NCI-H774 (cell line): ENCODE results near the gene CNOT6.
"Not testable (repeated sequence)": the region's sequence is repeated elsewhere in the genome, so short reads cannot be mapped to it uniquely, and the experiment has no call there.

Source experiments
- DNase-seq: peaks from one replicate; lab custom pipeline; 2025; lab: John Stamatoyannopoulos, UW

CNOT6 gene

DNA sequence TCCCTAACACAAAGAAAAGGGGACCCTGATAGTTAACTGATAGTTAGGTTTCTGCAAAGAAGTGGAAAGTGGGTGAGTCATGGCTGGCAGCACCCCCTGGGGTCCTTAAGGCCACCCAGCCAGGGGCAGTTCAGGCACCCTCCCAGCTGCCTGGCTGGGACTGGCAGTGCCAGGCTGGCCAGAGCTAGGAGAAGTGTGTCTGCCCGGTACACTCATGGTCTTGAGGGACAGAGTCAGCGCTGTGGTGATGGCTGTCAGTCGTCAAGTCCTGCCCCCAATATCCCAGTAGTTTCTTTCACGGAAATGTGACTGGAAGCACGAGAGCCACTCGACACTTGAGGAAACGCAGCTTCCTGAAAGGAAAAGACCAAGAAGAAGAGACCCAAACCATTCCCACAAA is 22.3 kb upstream of the CNOT6 start:
- no peak for DNase-seq

DNA sequence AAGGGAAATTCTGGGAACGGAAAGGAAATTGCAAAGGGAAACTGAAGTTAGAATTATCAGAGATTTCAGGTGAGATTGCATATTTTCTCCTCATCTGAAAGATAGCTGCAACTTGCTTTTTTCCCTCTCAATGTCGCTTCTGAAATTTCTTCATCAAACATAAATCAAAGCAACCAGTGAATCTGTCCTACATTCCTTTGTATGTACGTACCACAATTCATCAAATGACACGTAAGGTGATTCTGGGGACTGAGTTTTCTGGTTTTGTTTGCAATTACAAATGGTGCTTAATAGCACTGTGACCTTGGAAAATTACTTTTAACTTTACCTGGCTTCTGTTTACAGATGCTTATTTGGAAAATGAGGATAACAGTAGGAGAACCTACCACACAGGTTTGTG is 21.9 kb upstream of the CNOT6 start:
- DNase-seq = no peak

DNA sequence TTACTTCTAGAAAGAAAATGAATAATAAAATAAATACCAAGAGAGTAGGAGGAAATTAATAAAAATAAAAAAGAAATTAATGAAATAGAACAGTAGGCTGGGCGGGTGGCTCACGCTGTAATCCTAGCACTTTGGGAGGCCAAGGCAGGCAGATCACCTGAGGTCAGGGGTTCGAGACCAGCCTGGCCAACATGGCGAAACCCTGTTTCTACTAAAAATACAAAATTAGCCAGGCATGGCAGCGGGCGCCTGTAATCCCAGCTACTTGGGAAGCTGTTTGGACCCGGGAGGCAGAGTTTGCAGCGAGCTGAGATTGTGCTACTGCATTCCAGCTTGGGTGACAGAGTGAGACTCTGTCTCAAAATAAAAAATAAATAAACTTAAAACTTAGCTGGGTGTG is 20.8 kb upstream of the CNOT6 start:
- DNase-seq = not testable (repeated sequence)

DNA sequence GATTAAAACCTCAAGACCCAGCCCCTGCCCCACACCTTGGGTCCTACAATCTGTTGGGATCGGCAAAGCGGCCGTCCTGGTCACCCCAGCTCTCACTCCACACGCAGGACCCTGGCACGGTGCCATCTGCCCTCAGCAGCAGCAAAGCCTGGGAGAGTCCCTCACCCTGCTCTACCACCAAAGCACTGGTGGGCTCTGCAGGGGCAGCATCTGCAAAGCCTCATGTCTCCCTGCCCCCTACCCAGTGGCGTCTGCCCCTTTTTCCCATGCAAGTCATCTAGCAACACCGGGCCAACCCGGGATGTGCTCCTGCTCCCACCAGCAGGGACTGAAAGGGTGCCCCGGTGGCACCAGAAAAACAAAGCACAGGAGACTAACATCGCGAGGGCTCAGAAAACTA is 19.6 kb upstream of the CNOT6 start:
- DNase-seq = no peak

DNA sequence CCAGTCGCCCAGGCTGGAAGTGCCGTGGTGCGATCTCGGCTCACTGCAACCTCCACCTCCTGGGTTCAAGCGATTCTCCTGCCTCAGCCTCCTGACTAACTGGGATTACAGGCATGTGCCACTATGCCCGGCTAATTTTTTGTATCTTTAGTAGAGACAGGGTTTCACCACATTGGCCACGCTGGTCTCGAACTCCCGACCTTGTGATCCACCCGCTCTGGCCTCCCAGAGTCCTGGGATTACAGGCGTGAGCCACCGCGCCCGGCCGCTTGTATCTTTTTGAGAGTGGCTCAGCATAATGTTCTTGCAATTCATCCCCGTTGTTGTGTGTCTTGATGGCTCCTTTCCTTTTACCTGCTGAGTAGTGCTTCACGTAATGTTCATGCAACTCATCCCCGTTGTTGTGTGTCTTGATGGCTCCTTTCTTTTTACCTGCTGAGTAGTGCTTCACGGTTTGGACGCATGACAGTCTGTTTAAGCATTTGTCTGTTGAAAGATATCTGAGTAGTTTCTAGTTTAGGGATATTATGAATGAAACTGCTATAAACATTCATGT is 18.1 kb upstream of the CNOT6 start:
- DNase-seq = not testable (repeated sequence)

DNA sequence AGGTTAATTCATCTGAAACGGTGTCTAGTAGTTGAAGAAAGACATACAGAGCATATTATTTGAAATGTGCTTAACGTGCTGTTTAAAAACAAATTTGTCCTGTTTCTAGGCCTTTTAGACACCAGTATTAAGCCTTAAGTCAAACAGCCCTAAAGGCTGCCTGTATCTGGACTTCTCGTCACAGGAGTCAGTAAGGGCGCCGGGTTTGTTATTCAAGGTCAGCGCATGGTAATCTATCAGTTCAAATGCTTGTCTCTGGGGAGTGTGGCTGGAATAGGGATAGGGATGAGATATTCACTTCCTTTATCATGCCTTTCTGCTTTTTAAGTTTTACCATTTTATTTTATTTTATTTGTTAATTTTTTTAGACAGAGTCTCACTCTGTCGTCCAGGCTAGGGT is 9.4 kb upstream of the CNOT6 start:
- DNase-seq = no peak

DNA sequence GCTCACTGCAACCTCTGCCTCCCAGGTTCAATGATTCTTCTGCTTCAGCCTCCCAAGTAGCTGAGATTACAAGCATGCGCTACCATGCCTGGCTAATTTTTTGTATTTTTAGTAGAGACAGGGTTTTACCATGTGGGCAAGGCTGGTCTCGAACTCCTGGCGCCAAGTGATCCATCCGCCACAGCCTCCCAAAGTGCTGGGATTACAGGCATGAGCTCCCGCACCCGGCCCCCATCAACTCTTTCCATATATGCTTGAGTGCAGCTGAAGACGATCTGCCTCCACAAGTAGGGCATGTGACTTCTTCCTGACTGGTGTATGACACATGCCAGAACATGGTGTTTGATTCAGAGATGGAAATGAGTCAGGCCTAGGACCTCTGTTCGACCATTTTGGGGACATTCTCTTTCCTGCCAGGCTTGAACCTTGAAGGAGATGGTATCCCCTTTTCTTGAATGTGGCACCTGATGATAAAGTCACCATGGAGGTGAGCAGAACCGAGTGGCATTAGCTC is 7.5 kb upstream of the CNOT6 start:
- DNase-seq = no peak

DNA sequence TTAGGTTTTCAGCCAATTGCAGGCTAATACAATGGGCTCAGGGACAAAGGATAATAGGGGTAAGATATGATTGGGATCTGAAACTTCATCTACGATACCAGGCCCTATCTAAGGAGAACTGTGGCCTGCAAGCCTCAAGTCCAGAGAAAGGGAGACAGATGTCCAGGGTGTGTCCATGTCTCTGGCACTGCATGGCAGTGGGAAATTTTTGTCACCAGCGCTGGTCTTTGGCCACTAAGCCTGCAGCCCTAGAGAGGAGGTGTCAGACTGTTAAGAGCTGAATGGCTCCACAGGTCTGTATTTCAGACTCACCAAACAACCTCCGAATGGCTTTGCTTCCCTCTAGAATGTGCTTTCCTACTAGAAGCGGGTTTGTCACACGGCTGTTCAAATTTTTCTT is 6.6 kb upstream of the CNOT6 start:
- DNase-seq = no peak

DNA sequence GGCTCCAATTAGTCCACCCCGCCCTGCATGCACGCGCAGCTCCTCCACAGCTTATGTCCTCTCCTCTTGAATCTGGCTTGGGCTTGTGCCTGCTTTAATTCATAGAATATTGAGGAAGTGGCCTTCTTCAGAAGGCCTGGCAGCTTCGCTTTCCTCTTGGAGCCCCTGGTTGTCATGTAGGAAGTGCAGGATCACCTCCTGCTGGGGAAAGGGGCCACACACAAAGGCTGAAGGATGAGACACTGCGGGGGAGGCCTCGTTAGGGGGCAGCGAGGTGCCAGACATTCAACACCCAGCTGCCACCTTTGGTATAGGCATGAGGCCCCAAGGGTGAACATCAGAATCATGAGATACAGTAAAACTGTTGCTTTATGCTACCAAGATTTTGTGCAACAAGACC is 2.7 kb upstream of the CNOT6 start:
- no peak for DNase-seq

DNA sequence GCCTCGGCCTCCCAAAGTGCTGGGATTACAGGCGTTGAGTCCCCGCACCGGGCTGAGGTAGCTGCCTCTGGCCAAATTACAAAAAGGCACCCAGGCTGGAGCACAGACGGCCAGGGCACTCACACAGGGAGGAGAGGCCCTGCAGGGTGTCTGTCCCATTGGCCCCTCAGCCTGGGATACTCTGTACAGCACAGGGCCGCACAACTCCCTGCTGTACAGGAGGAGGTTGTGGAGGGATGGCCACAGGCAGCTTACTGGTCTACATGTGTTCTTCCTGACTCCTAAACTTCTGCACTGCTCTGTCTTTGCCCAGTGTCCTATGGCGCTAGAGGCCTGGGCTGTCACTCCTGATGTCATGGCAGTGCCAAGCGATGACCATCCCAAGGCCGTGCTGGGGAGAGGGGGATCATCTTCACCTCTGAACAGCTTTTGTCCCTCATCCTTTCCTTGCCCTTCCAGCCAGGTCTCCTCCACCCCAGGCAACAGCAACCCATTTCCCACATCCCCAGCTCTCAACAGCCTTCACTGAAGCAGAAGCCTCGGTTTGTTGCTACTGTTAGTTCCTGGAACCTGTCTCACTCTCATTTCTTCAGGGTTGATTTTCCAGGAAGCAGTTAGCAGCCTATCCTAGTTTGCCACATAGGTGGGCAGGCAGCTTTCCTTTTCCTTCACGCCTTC is 1.8 kb upstream of the CNOT6 start:
- DNase-seq = no peak

DNA sequence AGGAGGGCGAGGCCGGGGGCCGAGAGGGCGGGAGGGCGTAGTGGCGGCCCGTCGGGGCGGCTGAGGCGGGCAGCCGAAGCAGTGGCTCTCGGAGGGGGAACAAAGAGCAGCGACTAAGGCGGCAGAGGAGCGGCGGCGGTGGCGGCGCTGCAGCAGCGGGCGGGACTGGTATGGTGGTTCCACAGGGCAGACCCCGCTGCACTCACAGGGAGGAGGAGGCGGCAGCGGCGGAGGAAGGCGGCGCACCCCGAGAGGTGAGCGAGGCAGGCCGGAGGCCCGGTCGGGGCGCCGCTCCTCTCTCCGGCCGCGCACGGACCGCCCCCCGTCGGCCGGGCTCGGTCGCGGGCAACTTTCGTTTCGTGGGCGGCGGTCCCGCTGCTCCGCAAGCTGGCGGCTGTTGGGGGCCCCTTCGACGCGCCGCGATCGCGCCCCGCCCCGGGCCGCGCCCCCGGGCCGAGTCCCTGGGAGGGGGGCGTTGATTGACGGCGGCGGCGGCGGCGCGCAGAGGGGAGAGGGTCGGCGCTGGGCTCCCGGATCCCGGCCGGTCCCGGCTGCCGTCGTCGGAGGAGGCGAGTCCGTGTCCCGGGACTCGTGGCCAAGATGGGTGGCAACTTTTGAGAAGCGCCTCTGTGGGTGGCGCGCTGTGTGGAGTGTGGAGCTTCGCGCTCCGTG is 467 bp downstream of the CNOT6 start:
- no peak for DNase-seq

DNA sequence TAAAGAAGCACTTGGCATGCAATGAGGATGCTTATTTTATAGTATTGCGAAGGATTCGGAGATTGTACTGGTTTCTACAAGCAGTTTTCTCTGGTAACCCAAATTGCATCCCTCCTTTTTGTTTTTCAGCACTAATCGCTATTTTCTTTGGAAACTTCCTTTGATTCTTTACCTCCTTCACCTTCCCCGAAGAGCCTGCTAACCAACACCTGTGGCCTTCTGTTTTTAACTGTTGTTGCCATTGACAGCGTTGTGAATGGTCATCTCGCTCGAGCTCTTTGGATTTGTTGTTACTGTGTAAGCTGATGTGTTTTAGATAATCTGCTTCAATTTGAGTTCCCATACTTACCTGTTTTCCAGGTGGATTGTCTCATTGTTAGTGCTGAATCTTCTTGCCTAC is 1.1 kb downstream of the CNOT6 start:
- DNase-seq = no peak

DNA sequence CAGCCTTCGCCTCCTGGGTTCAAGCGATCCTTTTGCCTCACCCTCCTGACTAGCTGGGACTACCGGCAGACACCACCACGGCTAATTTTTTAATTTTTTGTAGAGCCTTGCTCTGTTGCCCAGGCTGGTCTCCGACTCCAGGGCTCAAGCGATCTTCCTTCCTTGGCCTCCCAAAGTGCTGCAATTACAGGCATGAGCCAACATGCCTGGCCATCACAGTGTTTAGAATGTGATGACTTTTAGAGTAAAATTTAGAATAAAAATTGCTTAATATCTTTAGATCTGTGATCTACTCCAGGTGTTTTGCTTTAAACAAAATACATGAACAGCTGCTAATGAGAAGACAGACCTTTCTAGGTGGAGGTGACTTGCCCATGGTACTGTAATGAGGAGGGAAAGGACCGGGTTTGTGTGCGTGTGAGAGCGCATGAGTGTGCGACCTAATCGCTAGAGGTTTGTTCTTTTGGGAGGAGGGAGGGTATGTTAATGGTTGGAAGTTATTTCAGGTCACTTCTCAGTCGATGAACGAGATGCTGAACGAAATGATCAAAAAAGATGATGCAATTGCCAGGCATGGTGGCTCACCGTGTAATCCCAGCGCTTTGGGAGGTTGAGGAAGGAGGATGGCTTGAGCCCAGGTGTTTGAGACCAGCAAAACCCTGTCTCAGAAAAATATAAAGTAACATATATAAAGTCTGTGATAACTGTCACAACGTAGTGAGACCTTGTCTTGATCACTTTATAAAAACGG is 2.0 kb downstream of the CNOT6 start:
- DNase-seq = no peak

DNA sequence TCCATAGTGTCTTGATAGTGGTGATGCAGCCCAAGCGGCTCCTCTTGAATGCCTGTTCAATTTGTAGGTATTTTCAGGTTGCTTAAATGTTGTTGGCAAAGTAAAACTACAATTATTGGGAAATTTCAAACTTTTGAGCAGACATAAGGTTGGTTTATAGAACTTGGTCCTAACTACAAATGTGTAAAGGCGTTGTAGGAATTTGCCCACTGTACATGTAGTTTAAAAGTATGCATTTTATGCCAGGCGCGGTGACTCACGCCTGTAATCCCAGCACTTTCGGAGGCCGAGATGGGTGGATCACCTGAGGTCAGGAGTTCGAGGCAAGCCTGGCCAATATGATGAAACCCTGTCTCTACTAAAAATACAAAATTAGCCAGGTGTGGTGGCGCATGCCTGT is 2.6 kb downstream of the CNOT6 start:
- not testable (repeated sequence) for DNase-seq

DNA sequence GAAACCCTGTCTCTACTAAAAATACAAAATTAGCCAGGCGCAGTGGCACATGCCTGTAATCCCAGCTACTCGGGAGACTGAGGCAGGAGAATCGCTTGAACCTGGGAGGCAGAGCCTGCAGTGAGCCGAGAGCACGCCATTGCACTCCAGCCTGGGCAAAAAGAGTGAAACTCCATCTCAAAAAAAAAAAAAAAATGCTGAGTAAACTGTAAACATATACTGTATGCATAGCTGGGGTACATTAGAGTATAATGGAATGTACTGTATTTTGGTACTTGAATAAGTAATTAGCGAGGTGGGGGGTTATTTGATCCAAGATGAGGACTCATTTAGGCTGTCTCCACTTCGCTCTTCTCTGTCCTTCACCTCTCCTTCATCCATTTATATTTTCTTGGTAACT is 3.7 kb downstream of the CNOT6 start:
- DNase-seq = not testable (repeated sequence)

DNA sequence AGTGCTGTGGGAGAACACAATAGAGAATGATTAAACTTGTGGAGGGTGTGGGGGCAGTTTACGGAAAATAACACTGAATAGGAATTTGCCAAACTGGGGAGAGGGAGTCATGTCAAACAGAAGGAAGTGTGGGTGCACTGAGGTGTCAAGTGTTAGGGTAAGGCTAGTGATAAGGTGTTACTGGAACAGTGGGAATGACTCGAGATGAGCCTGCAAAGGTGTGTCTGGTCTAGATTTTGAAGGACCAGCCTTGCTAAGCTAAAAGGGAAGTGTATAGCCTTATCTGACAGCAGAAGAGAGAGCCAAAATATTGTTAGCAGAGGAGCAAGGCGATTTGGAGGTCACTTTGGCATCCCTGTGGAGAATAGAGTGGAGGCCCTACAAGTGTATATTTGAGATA is 4.2 kb downstream of the CNOT6 start:
- DNase-seq = no peak

DNA sequence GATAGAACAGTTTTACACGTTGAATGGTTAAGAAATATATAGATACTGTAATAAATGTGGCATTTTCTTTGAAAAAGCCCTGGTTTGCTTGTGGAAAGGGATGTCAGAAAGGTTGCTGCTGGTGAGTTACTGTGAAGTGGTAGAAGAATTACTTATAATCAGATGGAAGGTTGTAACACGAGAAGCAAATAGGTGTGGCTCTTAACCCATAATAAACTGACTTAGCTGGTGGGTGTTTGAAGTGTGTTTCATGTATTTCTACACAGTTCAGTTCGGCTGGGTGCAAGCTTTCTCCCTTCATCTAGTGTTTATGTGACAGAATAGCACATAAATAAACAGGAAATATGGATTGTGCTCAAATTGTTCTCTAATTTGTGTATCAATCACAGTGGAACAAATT is 5.5 kb downstream of the CNOT6 start:
- no peak for DNase-seq

DNA sequence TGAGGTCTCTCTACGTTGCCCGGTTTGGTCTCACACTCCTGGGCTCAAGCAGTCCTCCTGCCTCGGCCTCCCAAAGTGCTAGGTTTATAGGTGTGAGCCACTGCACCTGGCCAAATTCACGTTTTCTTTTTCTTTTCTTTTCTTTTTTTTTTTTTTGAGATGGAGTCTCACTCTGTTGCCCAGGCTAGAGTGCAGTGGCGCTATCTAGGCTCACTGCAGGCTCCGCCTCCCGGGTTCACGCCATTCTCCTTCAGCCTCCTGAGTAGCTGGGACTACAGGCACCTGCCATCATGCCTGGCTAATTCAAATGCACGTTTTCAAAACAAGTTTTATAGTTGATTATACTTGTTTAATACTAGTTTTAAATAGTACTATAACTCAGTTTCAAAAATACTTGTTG is 6.1 kb downstream of the CNOT6 start:
- not testable (repeated sequence) for DNase-seq

DNA sequence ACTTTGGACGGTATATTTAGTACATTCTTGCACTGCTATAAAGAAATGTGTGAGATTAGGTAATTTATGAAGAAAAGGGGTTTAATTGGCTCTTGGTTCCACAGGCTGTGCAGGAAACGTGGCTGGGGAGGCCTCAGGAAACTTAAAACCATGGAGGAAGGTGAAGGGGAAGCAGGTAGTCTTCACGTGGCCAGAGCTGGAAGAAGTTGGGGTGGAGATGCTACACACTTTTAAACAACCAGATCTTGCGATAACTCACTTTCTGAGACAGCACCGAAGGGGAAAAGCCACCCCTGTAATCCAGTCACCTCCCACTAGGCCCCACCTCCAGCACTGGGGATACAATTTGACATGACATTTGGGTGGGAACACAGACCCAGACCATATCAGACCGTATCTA is 13.5 kb downstream of the CNOT6 start:
- no peak for DNase-seq

DNA sequence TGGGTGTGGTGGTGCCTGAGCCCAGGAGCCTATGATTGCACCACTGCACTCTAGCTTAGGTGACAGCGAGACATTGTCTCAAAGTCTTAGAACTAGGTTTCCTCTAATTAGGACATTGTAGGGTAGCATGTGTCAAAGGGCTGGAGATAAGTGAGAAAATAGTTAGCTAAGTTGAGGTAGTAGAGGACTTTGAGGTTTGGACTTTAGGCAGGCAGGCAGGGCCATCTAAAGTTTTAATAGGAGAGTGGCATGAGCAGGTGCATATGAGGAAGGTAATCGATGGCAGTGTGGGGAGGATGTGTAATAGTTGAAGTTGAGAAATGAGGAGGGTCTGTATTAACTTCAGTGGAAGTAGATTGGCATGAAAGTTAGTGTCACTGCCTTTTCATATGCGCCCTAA is 21.1 kb downstream of the CNOT6 start:
- DNase-seq = no peak

DNA sequence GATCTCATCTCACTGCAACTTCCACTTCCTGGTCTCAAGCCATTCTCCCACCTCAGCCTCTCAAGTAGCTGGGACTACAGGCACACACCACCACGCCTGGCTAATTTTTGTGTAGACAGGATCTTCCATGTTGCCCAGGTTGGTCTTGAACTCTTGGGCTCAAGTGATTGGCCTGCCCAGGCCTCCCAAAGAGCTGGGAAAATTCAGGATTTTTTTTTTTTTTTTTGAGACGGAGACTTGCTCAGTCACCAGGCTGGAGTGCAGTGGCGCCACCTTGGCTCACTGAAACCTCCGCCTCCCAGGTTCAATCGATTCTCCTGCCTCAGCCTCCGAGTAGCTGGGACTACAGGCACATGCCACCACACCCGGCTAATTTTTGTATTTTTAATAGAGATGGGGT is 21.8 kb downstream of the CNOT6 start:
- not testable (repeated sequence) for DNase-seq

DNA sequence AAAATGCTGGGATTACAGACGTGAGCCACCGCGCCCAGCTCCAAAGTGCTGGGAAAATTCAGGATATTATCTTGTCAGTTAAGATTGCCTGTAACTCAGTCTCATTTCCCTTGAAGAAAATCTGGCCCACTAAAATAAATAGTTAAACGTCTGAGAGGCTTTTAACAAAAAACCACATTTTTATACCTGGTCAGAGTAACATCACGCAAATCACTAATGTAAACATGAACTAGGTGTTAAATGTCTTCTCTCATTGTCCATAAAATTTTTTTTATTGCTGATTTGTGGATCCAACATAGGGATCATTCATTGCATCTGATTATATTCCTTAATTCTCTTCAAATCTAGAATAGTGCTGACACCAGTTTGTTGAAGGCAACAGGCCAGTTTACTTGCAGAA is 22.3 kb downstream of the CNOT6 start:
- DNase-seq = no peak

DNA sequence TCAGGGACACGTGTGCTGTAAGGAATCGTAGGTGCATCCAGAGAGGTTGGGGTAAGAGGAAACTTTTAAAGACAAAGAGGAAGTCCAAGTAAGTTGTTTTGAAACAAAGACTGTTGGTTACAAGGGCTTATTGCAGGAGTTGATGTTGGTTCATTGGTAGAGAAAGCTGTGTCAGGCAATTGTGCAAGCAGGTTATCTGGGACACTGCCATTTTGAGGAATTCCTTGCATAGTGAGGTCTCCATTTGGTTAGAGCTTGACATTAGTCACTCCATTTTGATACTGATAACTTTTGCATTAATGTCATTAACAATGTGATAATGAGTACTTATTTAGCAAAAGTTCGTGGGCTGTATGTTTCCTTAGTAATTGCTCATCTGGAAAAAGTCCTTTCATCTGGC is 24.9 kb downstream of the CNOT6 start:
- no peak for DNase-seq
